ENCODE measurements around the gene ATP1A4. TPM values are rescaled to one million over a fixed set of nuclear protein-coding genes. Genes with fewer than 3 reads are reported as not detected.

The ATP1A4 gene
- total and polyA plus RNA-seq, 2 of the 13 experiments (the other 11 are each of a cell fraction or from before 2014, with no cell fraction given) = not detected

- TF ChIP-seq ARID3A (IDR thresholded peaks at IDR 0.05; ENCODE audit: low read depth, low read length) (peak; percentile 35; the same call in 1 of the 2 replicates), HMGXB3 (CRISPR knock-in tag; IDR thresholded peaks at IDR 0.05; ENCODE audit: borderline replicate concordance) (no peak), ZNF121 (CRISPR knock-in tag; IDR thresholded peaks at IDR 0.05) (no peak), ZNF616 (CRISPR knock-in tag; IDR thresholded peaks at IDR 0.05; ENCODE audit: low read depth) (no peak), ATF2 (CRISPR knock-in tag; IDR thresholded peaks at IDR 0.05) (0 out of 2 replicates have a peak, but pooled peaks have one; percentile 29), MZF1 (CRISPR knock-in tag; IDR thresholded peaks at IDR 0.05; ENCODE audit: borderline replicate concordance) (no peak), ELF1 (CRISPR knock-in tag; IDR thresholded peaks at IDR 0.05) (no peak), ZFP41 (CRISPR knock-in tag; IDR thresholded peaks at IDR 0.05; ENCODE audit: borderline replicate concordance) (no peak), PAX8 (CRISPR knock-in tag; IDR thresholded peaks at IDR 0.05; ENCODE audit: borderline replicate concordance) (no peak), E2F1 (CRISPR knock-in tag; IDR thresholded peaks at IDR 0.05) (no peak), MTF1 (CRISPR knock-in tag; IDR thresholded peaks at IDR 0.05) (no peak), E2F5 (CRISPR knock-in tag; conservative IDR thresholded peaks at IDR 0.05) (no peak), FOSL2 (CRISPR knock-in tag; IDR thresholded peaks at IDR 0.05) (peak; percentile 91), ZKSCAN8 (CRISPR knock-in tag; IDR thresholded peaks at IDR 0.05; ENCODE audit: borderline replicate concordance) (no peak), MAF1 (CRISPR knock-in tag; IDR thresholded peaks at IDR 0.05; ENCODE audit: borderline replicate concordance) (no peak), ZBTB34 (CRISPR knock-in tag; IDR thresholded peaks at IDR 0.05) (no peak), RCOR2 (CRISPR knock-in tag; IDR thresholded peaks at IDR 0.05) (0 out of 2 replicates have a peak, but pooled peaks have one; percentile 20), GATAD1 (CRISPR knock-in tag; IDR thresholded peaks at IDR 0.05) (no peak)
These were observed 26.5 kb upstream of the ATP1A4 start (continued) for GRCh38 chr1:160124705-160125478.

Measured in HepG2 (cell line).